Hepatocyte (in vitro differentiated cells): ENCODE measurements around the gene CALU. TPM values are rescaled to one million over a fixed set of nuclear protein-coding genes. Genes with fewer than 3 reads are reported as not detected.

Source experiments
- DNase-seq: peaks from one replicate; pipeline ENCODE4 v3.0.0-alpha.2; 2016; ENCODE audit warnings: low spot score
- H2AFZ ChIP-seq: fragments of 200-600 bp; sonication (generic); 2 replicates; pipeline ENCODE4 v1.6.0; 2016; ENCODE audit warnings: antibody characterized with exemption, mild to moderate bottlenecking
- H3K27ac ChIP-seq: fragments of 200-600 bp; sonication (generic); 2 replicates; pipeline ENCODE4 v1.5.1; 2016; ENCODE audit warnings: mild to moderate bottlenecking
- H3K27me3 ChIP-seq: fragments of 200-600 bp; sonication (generic); 2 replicates; pipeline ENCODE4 v1.6.1; 2016
- H3K36me3 ChIP-seq: fragments of 200-600 bp; sonication (generic); replicated peaks from 2 replicates; pipeline ENCODE4 v1.5.1; 2016; ENCODE audit warnings: low read depth; ENCODE audit not compliant: insufficient read depth
- H3K4me1 ChIP-seq: fragments of 200-600 bp; sonication (generic); 2 replicates; pipeline ENCODE4 v1.5.1; 2016; ENCODE audit warnings: mild to moderate bottlenecking, moderate library complexity; ENCODE audit not compliant: insufficient read depth
- H3K4me2 ChIP-seq: fragments of 200-600 bp; sonication (generic); 2 replicates; pipeline ENCODE4 v1.6.0; 2016
- H3K4me3 ChIP-seq: fragments of 200-600 bp; sonication (generic); 2 replicates; pipeline ENCODE4 v1.5.1; 2016; ENCODE audit warnings: mild to moderate bottlenecking
- H3K79me2 ChIP-seq: fragments of 200-600 bp; sonication (generic); 2 replicates; pipeline ENCODE4 v1.6.0; 2017; ENCODE audit warnings: mild to moderate bottlenecking
- H3K9me2 ChIP-seq: fragments of 200-600 bp; sonication (generic); replicated peaks from 2 replicates; pipeline ENCODE4 v1.6.0; 2017; ENCODE audit warnings: mild to moderate bottlenecking; ENCODE audit not compliant: insufficient read depth
- H3K9me3 ChIP-seq: fragments of 200-600 bp; sonication (generic); 2 replicates; pipeline ENCODE4 v1.5.1; 2016; ENCODE audit warnings: low read depth, mild to moderate bottlenecking
- H4K20me1 ChIP-seq: fragments of 200-600 bp; sonication (generic); 2 replicates; pipeline ENCODE4 v1.6.0; 2016; ENCODE audit warnings: mild to moderate bottlenecking; ENCODE audit not compliant: insufficient read depth, poor library complexity, severe bottlenecking
- EZH2 ChIP-seq: fragments of 200-600 bp; sonication (generic); IDR thresholded peaks from 2 replicates; pipeline ENCODE4 v1.6.1; 2016; ENCODE audit warnings: antibody characterized with exemption, mild to moderate bottlenecking, borderline replicate concordance
- EZH2phosphoT487 ChIP-seq: fragments of 200-600 bp; sonication (generic); IDR thresholded peaks from one replicate; pipeline ENCODE4 v1.6.1; 2018; ENCODE audit warnings: antibody characterized with exemption, mild to moderate bottlenecking, low read depth, moderate library complexity; ENCODE audit not compliant: unreplicated experiment, severe bottlenecking
- WGBS: methylation state at CpG from one replicate; pipeline ENCODE4 v1.1.6; 2016; ENCODE audit warnings: low lambda C conversion rate; ENCODE audit errors: missing lambda C conversion rate; 5-methylcytosine and 5-hydroxymethylcytosine counted together
- polyA plus RNA-seq: library from polyadenylated mRNA; unstranded; fragments of >200 nt; fragmentation: Nextera tagmentation; extraction: Ambion mirVana; gene quantifications from 2 replicates; pipeline ENCODE4 v1.2.1, GENCODE V29; 2016
- total RNA-seq: library from RNA; depleted of rRNA; stranded (reverse); fragments of >200 nt; gene quantifications from 2 replicates; pipeline ENCODE4 v1.2.3, GENCODE V29; 2014
- TF ChIP-seq, protein P1 (sequence below): fragments of 200-600 bp; sonication (generic); IDR thresholded peaks from 2 replicates; pipeline ENCODE4 v1.5.1; 2016; ENCODE audit warnings: antibody characterized with exemption, mild to moderate bottlenecking; ENCODE audit not compliant: poor library complexity

Gene CALU
- total and polyA plus RNA-seq, 2 experiments from 2014 or later = 248 to 291 TPM

DNA sequence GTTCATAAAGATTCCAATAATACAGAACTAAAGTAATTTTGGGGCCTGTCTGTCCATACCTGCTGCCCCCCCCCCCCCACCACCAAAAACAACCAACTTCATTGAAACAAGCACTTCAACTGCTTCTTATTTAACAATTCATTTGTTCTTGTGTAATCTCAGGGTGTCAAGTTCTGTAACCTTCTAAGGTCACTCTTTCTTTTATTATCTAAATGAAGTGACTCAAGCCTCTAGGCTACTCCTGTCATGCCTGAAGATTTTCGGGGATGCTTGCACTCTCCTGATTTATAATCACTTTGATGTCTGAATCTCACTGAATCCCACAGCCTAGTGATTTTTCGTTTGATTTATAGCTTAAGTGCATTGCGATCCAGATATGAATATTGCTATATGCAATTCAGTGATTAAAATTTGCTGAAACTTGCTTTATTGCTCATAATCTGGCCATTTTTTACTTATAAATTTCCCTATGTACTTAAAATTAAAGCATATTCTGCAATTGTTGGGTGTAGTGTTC, 39.9 kb upstream of the CALU start:
- Histone ChIP-seq H3K36me3 (no peaks in the 10 kb centered on the region), H3K27me3 (peaks cover 38% of the 10 kb centered on the region), H3K4me1 (no peaks in the 10 kb centered on the region), H3K27ac (no peak overlapping the region), H3K79me2 (no peaks in the 10 kb centered on the region), H3K9me2 (no peaks in the 10 kb centered on the region), H2AFZ (no peak overlapping the region), H3K9me3 (no peaks in the 10 kb centered on the region), H3K4me3 (no peak overlapping the region), H3K4me2 (no peak overlapping the region), H4K20me1 (no peaks in the 10 kb centered on the region)
- DNase-seq = no peak
- TF ChIP-seq EZH2phosphoT487 (no peak), EZH2 (no peak)
- TF ChIP-seq, protein P1, sequence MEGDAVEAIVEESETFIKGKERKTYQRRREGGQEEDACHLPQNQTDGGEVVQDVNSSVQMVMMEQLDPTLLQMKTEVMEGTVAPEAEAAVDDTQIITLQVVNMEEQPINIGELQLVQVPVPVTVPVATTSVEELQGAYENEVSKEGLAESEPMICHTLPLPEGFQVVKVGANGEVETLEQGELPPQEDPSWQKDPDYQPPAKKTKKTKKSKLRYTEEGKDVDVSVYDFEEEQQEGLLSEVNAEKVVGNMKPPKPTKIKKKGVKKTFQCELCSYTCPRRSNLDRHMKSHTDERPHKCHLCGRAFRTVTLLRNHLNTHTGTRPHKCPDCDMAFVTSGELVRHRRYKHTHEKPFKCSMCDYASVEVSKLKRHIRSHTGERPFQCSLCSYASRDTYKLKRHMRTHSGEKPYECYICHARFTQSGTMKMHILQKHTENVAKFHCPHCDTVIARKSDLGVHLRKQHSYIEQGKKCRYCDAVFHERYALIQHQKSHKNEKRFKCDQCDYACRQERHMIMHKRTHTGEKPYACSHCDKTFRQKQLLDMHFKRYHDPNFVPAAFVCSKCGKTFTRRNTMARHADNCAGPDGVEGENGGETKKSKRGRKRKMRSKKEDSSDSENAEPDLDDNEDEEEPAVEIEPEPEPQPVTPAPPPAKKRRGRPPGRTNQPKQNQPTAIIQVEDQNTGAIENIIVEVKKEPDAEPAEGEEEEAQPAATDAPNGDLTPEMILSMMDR = no peak
- WGBS = 49% methylated on average over 3 of the region's 3 CpGs

DNA sequence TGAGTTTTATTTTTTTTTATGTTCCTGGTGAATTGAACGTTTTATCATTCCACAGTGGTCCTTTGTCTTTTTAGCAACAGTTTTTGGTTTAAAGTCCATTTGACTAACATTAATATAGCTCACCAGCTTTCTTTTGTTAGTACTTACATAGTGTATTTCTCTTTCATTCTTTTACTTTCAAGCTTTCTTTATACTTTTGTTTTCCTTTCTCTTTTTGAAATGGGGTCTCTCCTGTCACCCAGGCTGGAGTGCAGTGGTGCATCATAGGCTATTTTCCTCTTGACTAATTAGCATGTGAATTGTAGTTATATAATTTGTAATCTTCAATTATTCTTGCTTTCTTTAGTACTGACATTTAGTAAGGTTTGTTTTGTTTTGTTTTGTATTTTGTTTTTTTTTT, 39.3 kb upstream of the CALU start:
- 68% methylated on average over 1 of the region's 1 CpG for WGBS
- no peaks in the 10 kb centered on the region for H3K79me2 ChIP-seq
- no peak overlapping the region for H3K27ac ChIP-seq
- no peaks in the 10 kb centered on the region for H4K20me1 ChIP-seq
- no peak for DNase-seq
- H2AFZ ChIP-seq = no peak overlapping the region
- H3K4me3 ChIP-seq = no peak overlapping the region
- no peaks in the 10 kb centered on the region for H3K4me1 ChIP-seq
- no peaks in the 10 kb centered on the region for H3K36me3 ChIP-seq
- H3K4me2 ChIP-seq = no peak overlapping the region
- peaks cover 38% of the 10 kb centered on the region for H3K27me3 ChIP-seq
- no peak for TF ChIP-seq EZH2phosphoT487
- TF ChIP-seq, protein P1 = no peak
- H3K9me3 ChIP-seq = no peaks in the 10 kb centered on the region
- H3K9me2 ChIP-seq = no peaks in the 10 kb centered on the region

DNA sequence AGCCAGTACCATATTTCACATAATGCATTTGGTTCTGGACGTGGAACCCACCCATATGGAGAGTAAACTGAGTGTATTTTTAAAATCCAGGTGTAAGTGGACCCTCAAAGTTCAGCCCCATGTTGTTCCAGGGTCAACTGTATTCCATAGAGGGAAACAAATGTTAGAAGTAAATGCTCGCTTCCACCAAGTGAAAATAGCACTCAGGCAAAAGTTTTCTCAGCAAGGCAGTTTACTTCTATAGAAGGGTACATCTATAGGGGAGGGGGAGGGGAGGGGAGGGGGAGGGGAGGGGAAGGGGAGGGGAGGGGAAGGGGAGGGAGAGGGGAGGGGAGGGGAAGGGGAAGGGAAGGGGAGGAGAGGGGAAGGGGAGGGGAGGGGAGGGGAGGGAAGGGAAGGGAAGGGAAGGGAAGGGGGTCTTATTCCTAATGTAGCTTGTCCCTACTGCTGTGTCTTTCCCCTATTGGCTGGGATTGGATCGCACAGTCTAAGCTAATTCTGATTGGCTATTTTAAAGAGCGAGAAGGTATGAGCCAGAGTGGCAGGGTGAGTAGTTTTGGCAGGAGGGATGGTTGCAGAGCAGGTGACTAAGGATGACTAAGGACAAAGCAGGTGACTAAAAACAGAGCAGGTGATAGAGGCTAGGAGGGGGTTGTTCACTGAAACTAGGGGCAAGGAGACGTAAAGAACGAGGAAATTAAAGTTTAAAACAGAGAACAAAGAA, 37.9 kb upstream of the CALU start:
- Histone ChIP-seq H3K9me2 (no peaks in the 10 kb centered on the region), H3K27ac (no peak overlapping the region), H3K4me2 (no peak overlapping the region), H3K36me3 (no peaks in the 10 kb centered on the region), H4K20me1 (no peaks in the 10 kb centered on the region), H2AFZ (no peak overlapping the region), H3K4me3 (no peak overlapping the region), H3K9me3 (no peaks in the 10 kb centered on the region), H3K4me1 (no peaks in the 10 kb centered on the region), H3K79me2 (no peaks in the 10 kb centered on the region), H3K27me3 (peaks cover 36% of the 10 kb centered on the region)
- TF ChIP-seq EZH2phosphoT487 (no peak), EZH2 (no peak)
- TF ChIP-seq, protein P1 = no peak
- WGBS = 77% methylated on average over 6 of the region's 6 CpGs
- no peak for DNase-seq
